Activated T-helper 1 cell treated with anti-CD3 and anti-CD28 coated beads, Interleukin-12 subunit alpha, Interleukin-12 subunit beta, Interleukin-2, Interleukin-4 antibody, amounts not matched to agents 30 ng/mL and 10 ng/mL and 1 ng/mL, durations not matched to agents 14 hours and 24 hours and 36 hours (primary cell): ENCODE results near the gene CYB561D2. TPM values are rescaled to one million over a fixed set of nuclear protein-coding genes. Genes with fewer than 3 reads are reported as not detected.
"Not testable (repeated sequence)": the region's sequence is repeated elsewhere in the genome, so short reads cannot be mapped to it uniquely, and the experiment has no call there.

ENCODE experiments used
- DNase-seq: peaks from one replicate; pipeline ENCODE4 v3.0.0; 2021; ENCODE audit warnings: low spot score
- H3K27ac Mint-ChIP-seq: one replicate; pipeline ENCODE4 v1.8.0; 2021; ENCODE audit warnings: mild to moderate bottlenecking, mixed read lengths
- H3K27me3 Mint-ChIP-seq: one replicate; pipeline ENCODE4 v1.8.0; 2022; ENCODE audit warnings: mild to moderate bottlenecking, moderate library complexity, mixed read lengths; ENCODE audit not compliant: insufficient read depth
- H3K36me3 Mint-ChIP-seq: one replicate; pipeline ENCODE4 v1.8.0; 2021; ENCODE audit warnings: low read depth, mixed read lengths
- H3K4me1 Mint-ChIP-seq: one replicate; pipeline ENCODE4 v1.8.0; 2021; ENCODE audit warnings: low read depth, mixed read lengths
- H3K4me3 Mint-ChIP-seq: one replicate; pipeline ENCODE4 v1.8.0; 2021; ENCODE audit warnings: mild to moderate bottlenecking, moderate library complexity, mixed read lengths
- H3K9me3 Mint-ChIP-seq: one replicate; pipeline ENCODE4 v1.8.0; 2021; ENCODE audit warnings: mixed read lengths
- intact Hi-C: fragments of 100-400 bp; cut with micrococcal nuclease; formaldehyde crosslinking; loops from one replicate; pipeline ENCODE4 v1.15.1; 2024
- total RNA-seq: library from RNA; stranded (reverse); gene quantifications from 2 replicates; pipeline ENCODE4 v1.2.3, GENCODE V29; 2022

CYB561D2 gene
- total RNA-seq: 30.0 and 35.9 TPM in 2 replicates

GRCh38 chr3:50350527-50351322 lies at the start of gene CYB561D2, which contains the start of gene NPRL2:
Gene CYB561D2 (plus strand): TSS chr3:50350862. CDS start chr3:50351434, 572 bp downstream.
Gene NPRL2 (minus strand): TSS chr3:50350775. CDS start chr3:50350652, 123 bp downstream.
- peak; percentile 100 for DNase-seq
- no peaks in the 10 kb centered on the region for H3K27me3 Mint-ChIP-seq
- peak within 1 kb of the TSS; percentile 95 for H3K27ac Mint-ChIP-seq
- peaks cover 33% of the 10 kb centered on the region for H3K36me3 Mint-ChIP-seq
- peaks cover 55% of the 10 kb centered on the region for H3K4me1 Mint-ChIP-seq
- no peaks in the 10 kb centered on the region for H3K9me3 Mint-ChIP-seq
- intact Hi-C loops: loop anchor here (1.0 to 10.0 kb wide), 10 partner anchors 9 to 1704 kb away; partner anchors contain the start of genes CISH, DUSP7, HYAL3 and IFRD2
- peak within 1 kb of the TSS; percentile 95 for H3K4me3 Mint-ChIP-seq

GRCh38 chr3:50302095-50303012 lies 48.3 kb upstream of the CYB561D2 start:
- DNase-seq: no peak
- Mint-ChIP-seq H3K27me3 (peaks cover 1% of the 10 kb centered on the region), H3K4me1 (peaks cover 15% of the 10 kb centered on the region), H3K9me3 (no peaks in the 10 kb centered on the region), H3K4me3 (no peak overlapping the region), H3K27ac (no peak overlapping the region), H3K36me3 (no peaks in the 10 kb centered on the region)
- intact Hi-C loops: no loop called here

GRCh38 chr3:50303013-50303815 lies 47.4 kb upstream of the CYB561D2 start, which contains the start of gene HYAL1:
Gene HYAL1 (minus strand): TSS chr3:50303574. CDS start chr3:50302956, 618 bp downstream.
- DNase-seq: no peak
- intact Hi-C loops: no loop called here

GRCh38 chr3:50304601-50305000 lies 46.1 kb upstream of the CYB561D2 start:
- DNase-seq: no peak
- no peak overlapping the region for H3K27ac Mint-ChIP-seq
- intact Hi-C loops: no loop called here
- no peak overlapping the region for H3K4me3 Mint-ChIP-seq
- no peaks in the 10 kb centered on the region for H3K36me3 Mint-ChIP-seq
- no peaks in the 10 kb centered on the region for H3K9me3 Mint-ChIP-seq
- H3K4me1 Mint-ChIP-seq: peaks cover 10% of the 10 kb centered on the region
- peaks cover 1% of the 10 kb centered on the region for H3K27me3 Mint-ChIP-seq

More at GRCh38 chr3:50303013-50303815, 47.4 kb upstream of the CYB561D2 start, which contains the start of gene HYAL1:
- Mint-ChIP-seq H3K9me3 (no peaks in the 10 kb centered on the region), H3K27ac (no peak within 1 kb of the TSS), H3K36me3 (no peaks in the 10 kb centered on the region), H3K27me3 (peaks cover 1% of the 10 kb centered on the region), H3K4me1 (peaks cover 12% of the 10 kb centered on the region), H3K4me3 (no peak within 1 kb of the TSS)

GRCh38 chr3:50312041-50312440 lies 38.6 kb upstream of the CYB561D2 start:
- H3K27me3 Mint-ChIP-seq, H3K27ac Mint-ChIP-seq, H3K4me3 Mint-ChIP-seq, H3K9me3 Mint-ChIP-seq, H3K36me3 Mint-ChIP-seq, intact Hi-C loops, DNase-seq, H3K4me1 Mint-ChIP-seq: not testable (repeated sequence)

- DNase-seq: no peak
- Mint-ChIP-seq H3K27me3 (no peaks in the 10 kb centered on the region), H3K9me3 (no peaks in the 10 kb centered on the region), H3K27ac (no peak overlapping the region), H3K4me3 (no peak overlapping the region), H3K36me3 (peaks cover 16% of the 10 kb centered on the region), H3K4me1 (peaks cover 18% of the 10 kb centered on the region)
- intact Hi-C loops: no loop called here
Observed at GRCh38 chr3:50314342-50314741, 36.3 kb upstream of the CYB561D2 start.

GRCh38 chr3:50314816-50315215 lies 35.8 kb upstream of the CYB561D2 start:
- H3K27me3 Mint-ChIP-seq: no peaks in the 10 kb centered on the region
- H3K9me3 Mint-ChIP-seq: no peaks in the 10 kb centered on the region
- no peak overlapping the region for H3K27ac Mint-ChIP-seq
- no peak for DNase-seq
- H3K4me1 Mint-ChIP-seq: peaks cover 19% of the 10 kb centered on the region
- no peak overlapping the region for H3K4me3 Mint-ChIP-seq
- H3K36me3 Mint-ChIP-seq: peaks cover 19% of the 10 kb centered on the region
- intact Hi-C loops: no loop called here

- no peak overlapping the region for H3K27ac Mint-ChIP-seq
- H3K4me3 Mint-ChIP-seq: no peak overlapping the region
- intact Hi-C loops: no loop called here
- peaks cover 19% of the 10 kb centered on the region for H3K36me3 Mint-ChIP-seq
- peaks cover 29% of the 10 kb centered on the region for H3K4me1 Mint-ChIP-seq
- H3K9me3 Mint-ChIP-seq: no peaks in the 10 kb centered on the region
- no peak for DNase-seq
- no peaks in the 10 kb centered on the region for H3K27me3 Mint-ChIP-seq
Observed at GRCh38 chr3:50316657-50317242, 33.9 kb upstream of the CYB561D2 start.

- intact Hi-C loops: no loop called here
- H3K4me1 Mint-ChIP-seq: peaks cover 29% of the 10 kb centered on the region
- no peak overlapping the region for H3K4me3 Mint-ChIP-seq
- H3K27ac Mint-ChIP-seq: no peak overlapping the region
- H3K27me3 Mint-ChIP-seq: no peaks in the 10 kb centered on the region
- no peak for DNase-seq
- peaks cover 19% of the 10 kb centered on the region for H3K36me3 Mint-ChIP-seq
- no peaks in the 10 kb centered on the region for H3K9me3 Mint-ChIP-seq
Observed at GRCh38 chr3:50317300-50317699, 33.4 kb upstream of the CYB561D2 start.

GRCh38 chr3:50318163-50318562 lies 32.5 kb upstream of the CYB561D2 start:
- Mint-ChIP-seq H3K27me3 (no peaks in the 10 kb centered on the region), H3K36me3 (peaks cover 19% of the 10 kb centered on the region), H3K4me1 (peaks cover 29% of the 10 kb centered on the region), H3K4me3 (peak overlapping the region; percentile 57), H3K27ac (no peak overlapping the region), H3K9me3 (no peaks in the 10 kb centered on the region)
- intact Hi-C loops: no loop called here
- no peak for DNase-seq

GRCh38 chr3:50318615-50319014 lies 32.0 kb upstream of the CYB561D2 start:
- Mint-ChIP-seq H3K27me3 (no peaks in the 10 kb centered on the region), H3K36me3 (peaks cover 19% of the 10 kb centered on the region), H3K4me1 (peaks cover 29% of the 10 kb centered on the region), H3K4me3 (peak overlapping the region; percentile 57), H3K27ac (no peak overlapping the region), H3K9me3 (no peaks in the 10 kb centered on the region)
- DNase-seq: no peak
- intact Hi-C loops: no loop called here
